K562 (cell line): ENCODE results near the gene FBN1. TPM values are rescaled to one million over a fixed set of nuclear protein-coding genes. Genes with fewer than 3 reads are reported as not detected.

Experiments
- ATAC-seq: fragments of 200-7000 bp; cut with Tn5 transposase; 3 replicates; pipeline ENCODE4 v1.9.1; 2020; ENCODE audit warnings: moderate library complexity
- BruUV-seq: library from RNA; stranded (reverse); fragments of 400-500 nt; replicated peaks from 2 replicates; lab custom pipeline; 2021; lab: Mats Ljungman, UMichigan
- CTCF ChIA-PET: fragments of 300-600 bp; formaldehyde crosslinking; extraction: SDS; loops from one replicate; lab custom pipeline; 2021; ENCODE audit warnings: low intra/inter-chr PET ratio; lab: Yijun Ruan, JAX
- POLR2A ChIA-PET: fragments of 300-600, 350-650 bp; sonication (Branson Sonifier 250); formaldehyde crosslinking; extraction: SDS; loops from one replicate; lab custom pipeline; 2021; ENCODE audit warnings: antibody characterized with exemption, inconsistent platforms; lab: Yijun Ruan, JAX
- DNase-seq, 4 experiments: peaks; one replicate each; pipeline versions ENCODE4 v3.0.0 to v3.0.0-alpha.2; 2011 to 2018; ENCODE audit warnings: low spot score in 3 of 4, mixed read lengths in 3 of 4; ENCODE audit errors: extremely low read depth in 1 of 4
- FAIRE-seq: peaks from 2 replicates; lab custom pipeline; 2011; peaks lifted over from hg19 to GRCh38; lab: Jason Lieb, UNC
- H2AFZ ChIP-seq: 2 replicates; pipeline ENCODE4 v1.6.0; 2011; ENCODE audit warnings: low read depth, low read length, control low read depth, inconsistent platforms
- H3K27ac ChIP-seq: fragments of 200-600 bp; 3 replicates; pipeline ENCODE4 v1.8.0; 2011; ENCODE audit warnings: low read depth, mild to moderate bottlenecking, control low read depth, inconsistent platforms, low read length, moderate library complexity, mixed read lengths; ENCODE audit errors: extremely low read depth
- H3K27me3 ChIP-seq, 2 experiments: fragments of 300-600 bp in 1 of 2; 2 replicates in 1 of 2; 3 replicates in 1 of 2; pipeline versions ENCODE4 v1.6.0 to v1.8.0; 2011; ENCODE audit warnings: inconsistent platforms in 2 of 2, low read length in 2 of 2, mild to moderate bottlenecking in 1 of 2, mixed read lengths in 1 of 2, moderate library complexity in 1 of 2; ENCODE audit not compliant: control insufficient read depth in 2 of 2, insufficient read depth in 2 of 2
- H3K36me3 ChIP-seq: fragments of 300-600 bp; 3 replicates; pipeline ENCODE4 v1.8.0; 2011; ENCODE audit warnings: mild to moderate bottlenecking, low read length, inconsistent platforms; ENCODE audit not compliant: control insufficient read depth, insufficient read depth
- H3K4me1 ChIP-seq, 2 experiments: fragments of 200-600 bp in 1 of 2; replicated peaks in 1 of 2; 2 replicates in 1 of 2; 3 replicates in 1 of 2; pipeline versions ENCODE4 v1.5.1 to v1.8.0; 2011; ENCODE audit warnings: inconsistent platforms in 2 of 2, low read length in 2 of 2, mild to moderate bottlenecking in 1 of 2, mixed read lengths in 1 of 2, moderate library complexity in 1 of 2; ENCODE audit not compliant: control insufficient read depth in 2 of 2, insufficient read depth in 2 of 2
- H3K4me2 ChIP-seq: 2 replicates; pipeline ENCODE4 v1.6.1; 2011; ENCODE audit warnings: low read length, control low read depth, inconsistent platforms, mixed read lengths; ENCODE audit not compliant: insufficient read depth
- H3K4me3 ChIP-seq: fragments of 200-600 bp; sonication (generic), shearing (Covaris generic); 2 replicates; pipeline ENCODE4 v1.5.1; 2016; ENCODE audit warnings: control low read depth, inconsistent platforms
- H3K79me2 ChIP-seq: fragments of 200-600 bp; 3 replicates; pipeline ENCODE4 v1.8.0; 2011; ENCODE audit warnings: low read length, inconsistent platforms; ENCODE audit not compliant: control insufficient read depth, insufficient read depth
- H3K9ac ChIP-seq, 2 experiments: 2 replicates each; pipeline versions ENCODE4 v1.6.0 to v1.6.1; 2011; ENCODE audit warnings: low read depth in 2 of 2, low read length in 2 of 2, control low read depth in 1 of 2, inconsistent platforms in 1 of 2, mild to moderate bottlenecking in 1 of 2, mixed read lengths in 1 of 2; ENCODE audit not compliant: insufficient read depth in 1 of 2
- H3K9me1 ChIP-seq: one replicate; pipeline ENCODE4 v1.6.0; 2011; ENCODE audit warnings: inconsistent platforms, mild to moderate bottlenecking, low read length, moderate library complexity; ENCODE audit not compliant: control insufficient read depth, insufficient read depth
- H3K9me3 ChIP-seq: replicated peaks from 2 replicates; pipeline ENCODE4 v1.5.1; 2011; ENCODE audit warnings: low read depth, low read length, inconsistent platforms; ENCODE audit not compliant: control insufficient read depth, insufficient read depth
- H4K20me1 ChIP-seq: replicated peaks from 2 replicates; pipeline ENCODE4 v1.6.1; 2011; ENCODE audit warnings: low read length, inconsistent platforms, mixed read lengths; ENCODE audit not compliant: control insufficient read depth, insufficient read depth
- CBFA2T2 ChIP-seq: fragments of 450-650 bp; conservative IDR thresholded peaks from 2 replicates; pipeline ENCODE4 v1.6.1; 2017; ENCODE audit warnings: mild to moderate bottlenecking
- GATAD2B ChIP-seq: fragments of 450-650 bp; IDR thresholded peaks from 2 replicates; pipeline ENCODE4 v1.6.1; 2017; ENCODE audit warnings: mild to moderate bottlenecking, borderline replicate concordance
- KDM4B ChIP-seq, 2 experiments: fragments of 450-650 bp in 1 of 2; sonication (generic) in 1 of 2; IDR thresholded peaks; 2 replicates each; pipeline ENCODE4 v1.6.1; 2016 to 2017; ENCODE audit warnings: borderline replicate concordance in 2 of 2, antibody characterized with exemption in 1 of 2, low read depth in 1 of 2, mild to moderate bottlenecking in 1 of 2
- PRPF4 ChIP-seq: fragments of 200-400 bp; formaldehyde crosslinking; IDR thresholded peaks from one replicate; pipeline ENCODE4 v1.6.1; 2017; ENCODE audit warnings: low read length, low read depth, mild to moderate bottlenecking; ENCODE audit not compliant: insufficient read depth, poor library complexity, severe bottlenecking
- SETDB1 ChIP-seq: IDR thresholded peaks from one replicate; pipeline ENCODE4 v1.6.1; 2012; ENCODE audit warnings: low read length, control low read depth, inconsistent platforms
- TCF7L2 ChIP-seq: fragments of 150-350 bp; IDR thresholded peaks from 2 replicates; pipeline ENCODE4 v1.6.1; 2016; ENCODE audit warnings: low read depth, mild to moderate bottlenecking, low read length, moderate library complexity
- ZEB2 ChIP-seq: fragments of 450-650 bp; IDR thresholded peaks from 2 replicates; pipeline ENCODE4 v1.6.1; 2016
- WGBS: fragments of 100-300 bp; shearing (Covaris generic); methylation state at CpG from one replicate; pipeline ENCODE4 v1.1.6; 2016; ENCODE audit warnings: low coverage, mixed read lengths; ENCODE audit not compliant: insufficient coverage; ENCODE audit errors: missing lambda C conversion rate; 5-methylcytosine and 5-hydroxymethylcytosine counted together
- in situ Hi-C: fragments of 300-500 bp; cut with MboI; formaldehyde crosslinking; loops from 4 replicates; pipeline ENCODE4 v1.15.0; 2018; ENCODE audit warnings: inconsistent platforms, mixed read lengths
- intact Hi-C: fragments of 100-400 bp; cut with micrococcal nuclease; formaldehyde crosslinking; loops from 2 replicates; pipeline ENCODE4 v1.14.2; 2022
- polyA plus RNA-seq, 8 experiments: library from polyadenylated mRNA; depleted of rRNA in 4 of 8; stranded (reverse) in 5 of 8; unstranded in 3 of 8; fragments of >200 nt; fragmentation: Nextera tagmentation in 2 of 8; fragmentation: Illumina TruSeq in 1 of 8; extraction: Ambion mirVana in 2 of 8; extraction: Trizol in 1 of 8; gene quantifications; 2 replicates each; pipeline versions ENCODE4 v1.2.1 to v1.2.3, GENCODE V29; 2011 to 2014; ENCODE audit warnings: inconsistent platforms in 1 of 8, missing spikeins in 1 of 8
- total RNA-seq, 7 experiments: library from RNA; depleted of rRNA in 6 of 7; stranded (reverse); fragments of >200 nt in 6 of 7; fragmentation: Illumina TruSeq in 2 of 7; extraction: Trizol in 2 of 7; gene quantifications; 2 replicates each; pipeline versions ENCODE4 v1.2.1 to v1.2.3, GENCODE V29; 2011 to 2021; ENCODE audit warnings: low replicate concordance in 1 of 7
- TF ChIP-seq, protein P1 (sequence below): fragments of 250-450 bp; sonication (Bioruptor Pico); IDR thresholded peaks from 2 replicates; pipeline ENCODE4 v1.9.0; 2021; ENCODE audit warnings: mild to moderate bottlenecking, inconsistent platforms

The FBN1 gene
- total and polyA plus RNA-seq, 9 of the 15 experiments (the other 6 are each of a cell fraction or from before 2014, with no cell fraction given), result 0.15 to 1.2 (median 0.60) TPM

GRCh38 chr15:48472756-48473155 lies 172.8 kb downstream of the FBN1 start:
- peaks cover 0 to 2% of the 10 kb centered on the region in 2 experiments; a peak in 1 of 5 replicates for H3K27me3 ChIP-seq
- H3K4me3 ChIP-seq, result no peak overlapping the region
- ATAC-seq, result no peak
- ChIA-PET CTCF (no interaction called here), POLR2A (no interaction called here)
- H3K4me1 ChIP-seq, result no peaks in the 10 kb centered on the region
- no peaks in the 10 kb centered on the region for H3K9me3 ChIP-seq
- H3K27ac ChIP-seq, result no peak overlapping the region
- TF ChIP-seq ZEB2 (no peak), TCF7L2 (no peak), GATAD2B (no peak), SETDB1 (no peak), PRPF4 (no peak), KDM4B (IDR thresholded peaks at IDR 0.05; ENCODE audit: borderline replicate concordance in 2 of 2, low read depth in 1 of 2) (no peak), CBFA2T2 (no peak)
- TF ChIP-seq, protein P1, sequence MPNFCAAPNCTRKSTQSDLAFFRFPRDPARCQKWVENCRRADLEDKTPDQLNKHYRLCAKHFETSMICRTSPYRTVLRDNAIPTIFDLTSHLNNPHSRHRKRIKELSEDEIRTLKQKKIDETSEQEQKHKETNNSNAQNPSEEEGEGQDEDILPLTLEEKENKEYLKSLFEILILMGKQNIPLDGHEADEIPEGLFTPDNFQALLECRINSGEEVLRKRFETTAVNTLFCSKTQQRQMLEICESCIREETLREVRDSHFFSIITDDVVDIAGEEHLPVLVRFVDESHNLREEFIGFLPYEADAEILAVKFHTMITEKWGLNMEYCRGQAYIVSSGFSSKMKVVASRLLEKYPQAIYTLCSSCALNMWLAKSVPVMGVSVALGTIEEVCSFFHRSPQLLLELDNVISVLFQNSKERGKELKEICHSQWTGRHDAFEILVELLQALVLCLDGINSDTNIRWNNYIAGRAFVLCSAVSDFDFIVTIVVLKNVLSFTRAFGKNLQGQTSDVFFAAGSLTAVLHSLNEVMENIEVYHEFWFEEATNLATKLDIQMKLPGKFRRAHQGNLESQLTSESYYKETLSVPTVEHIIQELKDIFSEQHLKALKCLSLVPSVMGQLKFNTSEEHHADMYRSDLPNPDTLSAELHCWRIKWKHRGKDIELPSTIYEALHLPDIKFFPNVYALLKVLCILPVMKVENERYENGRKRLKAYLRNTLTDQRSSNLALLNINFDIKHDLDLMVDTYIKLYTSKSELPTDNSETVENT (CRISPR knock-in tag), result no peak
- H3K79me2 ChIP-seq, result no peaks in the 10 kb centered on the region
- H3K9me1 ChIP-seq, result no peaks in the 10 kb centered on the region
- DNase-seq, result no peak
- no peak overlapping the region for H3K4me2 ChIP-seq
- intact Hi-C loops, result no loop called here
- H2AFZ ChIP-seq, result 0 out of 2 replicates have a peak overlapping the region, but pooled peaks have one; percentile 28
- FAIRE-seq, result no peak
- no peak overlapping the region for H3K9ac ChIP-seq
- 29% methylated on average over 2 of the region's 2 CpGs for WGBS
- H4K20me1 ChIP-seq, result no peaks in the 10 kb centered on the region
- no TSS peak for BruUV-seq
- in situ Hi-C loops, result no loop called here
- H3K36me3 ChIP-seq, result no peaks in the 10 kb centered on the region
